GM12864 (cell line): ENCODE results near the gene EFS.
"Not testable (repeated sequence)": the region's sequence is repeated elsewhere in the genome, so short reads cannot be mapped to it uniquely, and the experiment has no call there.

Source experiments
- DNase-seq: peaks from one replicate; pipeline ENCODE4 v3.0.0-alpha.2; 2011; ENCODE audit warnings: low read depth
- H3K4me3 ChIP-seq: 2 replicates; pipeline ENCODE4 v1.5.1; 2011; ENCODE audit warnings: mild to moderate bottlenecking, low read depth, low read length, control low read depth
- TF ChIP-seq, protein P1 (sequence below): IDR thresholded peaks from 2 replicates; pipeline ENCODE4 v1.5.1; 2011; ENCODE audit warnings: low read depth, mild to moderate bottlenecking, moderate library complexity, low read length, control low read depth, inconsistent platforms; ENCODE audit errors: missing control alignments

The EFS gene

DNA sequence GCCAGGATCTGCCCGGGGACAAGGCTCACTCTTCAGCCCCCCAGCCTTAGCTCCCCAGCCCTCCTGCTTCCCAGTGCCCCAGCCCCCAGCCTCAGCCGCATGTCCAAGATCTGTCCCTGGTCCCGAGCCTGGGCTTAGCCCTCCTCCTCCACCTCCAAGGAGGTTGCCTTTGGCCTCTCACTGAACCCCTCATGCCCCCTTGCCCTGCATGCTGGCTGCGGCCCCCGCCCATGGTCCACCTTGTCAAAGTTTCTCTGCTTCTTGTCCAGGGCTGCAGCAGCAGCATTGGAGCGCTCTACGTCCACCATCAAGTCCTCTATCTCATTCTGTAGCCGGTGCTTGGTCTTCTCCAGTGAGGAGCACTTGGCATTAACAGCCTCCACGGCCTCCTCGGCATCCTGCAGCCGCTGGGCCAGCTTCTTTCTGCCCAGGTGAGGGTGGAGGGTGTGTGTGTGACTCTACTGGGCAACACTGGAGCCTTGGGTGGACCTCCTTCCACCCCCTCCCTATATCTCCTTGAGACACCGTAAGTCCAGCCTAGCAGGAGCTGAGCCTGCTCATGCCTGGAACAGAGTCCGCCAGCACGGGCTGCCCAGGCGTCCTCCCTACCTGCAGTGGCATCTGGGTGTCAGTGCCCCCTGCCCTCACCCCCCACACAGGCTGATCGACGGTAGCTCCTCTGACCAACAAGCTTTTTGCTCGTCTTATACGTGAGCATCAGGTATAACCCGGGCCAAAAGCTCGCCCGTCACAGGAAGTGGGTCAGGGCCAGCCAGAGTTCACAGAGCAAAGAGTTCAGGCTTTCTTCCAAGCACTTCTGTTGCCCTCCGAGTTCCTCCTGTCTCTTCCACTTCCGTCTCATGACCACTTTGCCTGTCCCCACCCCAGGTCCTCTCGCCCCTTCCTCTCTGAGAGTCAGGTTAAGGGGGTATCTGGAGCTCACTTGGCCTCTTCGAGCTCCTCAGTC is 23.2 kb upstream of the EFS start:
- TF ChIP-seq, protein P1, sequence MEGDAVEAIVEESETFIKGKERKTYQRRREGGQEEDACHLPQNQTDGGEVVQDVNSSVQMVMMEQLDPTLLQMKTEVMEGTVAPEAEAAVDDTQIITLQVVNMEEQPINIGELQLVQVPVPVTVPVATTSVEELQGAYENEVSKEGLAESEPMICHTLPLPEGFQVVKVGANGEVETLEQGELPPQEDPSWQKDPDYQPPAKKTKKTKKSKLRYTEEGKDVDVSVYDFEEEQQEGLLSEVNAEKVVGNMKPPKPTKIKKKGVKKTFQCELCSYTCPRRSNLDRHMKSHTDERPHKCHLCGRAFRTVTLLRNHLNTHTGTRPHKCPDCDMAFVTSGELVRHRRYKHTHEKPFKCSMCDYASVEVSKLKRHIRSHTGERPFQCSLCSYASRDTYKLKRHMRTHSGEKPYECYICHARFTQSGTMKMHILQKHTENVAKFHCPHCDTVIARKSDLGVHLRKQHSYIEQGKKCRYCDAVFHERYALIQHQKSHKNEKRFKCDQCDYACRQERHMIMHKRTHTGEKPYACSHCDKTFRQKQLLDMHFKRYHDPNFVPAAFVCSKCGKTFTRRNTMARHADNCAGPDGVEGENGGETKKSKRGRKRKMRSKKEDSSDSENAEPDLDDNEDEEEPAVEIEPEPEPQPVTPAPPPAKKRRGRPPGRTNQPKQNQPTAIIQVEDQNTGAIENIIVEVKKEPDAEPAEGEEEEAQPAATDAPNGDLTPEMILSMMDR = no peak
- H3K4me3 ChIP-seq = no peak overlapping the region

DNA sequence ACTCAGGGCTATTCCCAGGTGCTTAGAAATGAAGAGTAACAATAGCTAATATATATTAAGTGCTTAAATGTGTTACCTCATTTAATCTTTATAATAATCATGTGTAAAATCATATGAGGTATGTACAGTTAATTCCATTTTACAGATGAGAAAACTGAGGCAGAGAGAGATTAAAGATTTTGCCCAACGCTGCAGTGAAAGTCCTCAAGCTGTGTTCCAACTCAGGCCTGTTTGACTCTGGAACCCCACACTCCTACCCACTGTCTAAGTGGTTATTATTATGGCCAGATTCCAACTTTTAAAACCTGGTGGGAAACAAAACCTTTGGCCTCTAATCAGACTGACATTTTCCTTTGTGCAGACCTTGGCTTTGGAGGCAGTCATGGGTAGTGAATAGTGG is 22.0 kb upstream of the EFS start:
- DNase-seq = no peak
- TF ChIP-seq, protein P1 = no peak
- H3K4me3 ChIP-seq = no peak overlapping the region

More for the DNA sequence above, 23.2 kb upstream of the EFS start:
- no peak for DNase-seq

DNA sequence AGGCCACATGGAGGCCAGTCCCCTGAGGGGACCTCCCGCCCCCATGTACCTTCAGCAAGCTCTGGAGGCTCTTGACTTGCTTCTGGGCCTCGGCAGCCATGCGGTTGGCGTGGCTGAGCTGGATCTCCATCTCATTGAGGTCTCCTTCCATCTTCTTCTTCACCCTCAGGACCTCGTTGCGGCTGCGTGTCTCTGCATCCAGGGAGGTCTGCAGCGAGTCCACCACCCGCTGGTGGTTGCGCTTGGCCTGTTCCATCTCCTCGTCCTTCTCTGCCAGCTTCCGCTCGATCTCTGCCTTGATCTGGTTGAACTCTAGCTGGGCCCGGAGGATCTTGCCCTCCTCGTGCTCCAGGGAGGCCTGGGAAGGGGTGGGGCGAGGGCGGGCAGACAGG is 21.3 kb upstream of the EFS start:
- DNase-seq, H3K4me3 ChIP-seq: not testable (repeated sequence)

DNA sequence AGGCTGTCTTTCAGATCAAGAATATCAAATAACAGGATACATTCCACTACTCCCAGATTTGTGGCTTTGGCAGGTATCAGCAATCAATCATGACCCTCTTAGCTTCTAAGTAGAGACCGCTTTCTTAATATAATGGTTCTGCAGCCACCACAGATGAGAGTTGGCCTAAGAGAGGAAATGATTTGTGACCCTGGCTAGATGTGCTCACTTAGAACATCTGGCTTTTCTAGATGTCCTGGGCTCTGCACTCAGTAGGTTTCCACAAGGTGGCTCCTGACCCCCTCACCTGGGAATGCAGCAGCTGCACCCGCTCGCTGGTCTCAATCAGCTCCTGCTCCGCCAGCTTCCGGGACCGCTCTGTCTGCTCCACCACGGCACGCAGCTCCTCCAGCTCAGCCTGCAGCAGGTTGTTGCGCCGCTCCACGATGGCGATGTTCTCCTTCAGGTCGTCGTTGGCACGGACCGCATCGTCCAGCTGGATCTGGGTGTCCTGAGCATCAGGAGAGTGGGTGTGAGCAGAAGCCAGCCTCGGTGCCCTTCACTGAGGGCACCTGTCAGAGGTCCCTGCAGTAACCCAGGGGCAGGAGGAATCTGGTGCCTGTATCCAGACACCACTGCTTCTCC is 20.8 kb upstream of the EFS start:
- no peak overlapping the region for H3K4me3 ChIP-seq
- TF ChIP-seq, protein P1 = no peak
- no peak for DNase-seq

DNA sequence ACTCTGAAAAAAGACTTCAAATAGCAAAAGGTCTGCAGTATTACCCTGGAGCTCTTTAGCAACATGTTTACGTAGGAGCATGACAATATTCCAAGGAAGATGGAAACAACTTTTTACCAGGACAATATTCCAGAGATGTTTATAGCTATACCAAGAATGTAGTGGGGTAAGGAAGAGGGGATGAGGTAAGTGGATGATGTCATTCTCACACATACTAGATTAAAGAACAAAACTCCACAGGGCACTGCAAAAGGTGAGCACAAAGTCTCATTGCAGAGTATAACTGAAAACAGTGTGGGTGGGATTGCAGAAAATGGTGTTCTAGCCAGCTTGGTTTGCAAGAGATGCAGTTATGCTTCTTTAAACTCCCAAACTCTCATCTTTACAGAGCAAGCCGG is 20.3 kb upstream of the EFS start:
- no peak for DNase-seq
- no peak overlapping the region for H3K4me3 ChIP-seq
- TF ChIP-seq, protein P1 = no peak

DNA sequence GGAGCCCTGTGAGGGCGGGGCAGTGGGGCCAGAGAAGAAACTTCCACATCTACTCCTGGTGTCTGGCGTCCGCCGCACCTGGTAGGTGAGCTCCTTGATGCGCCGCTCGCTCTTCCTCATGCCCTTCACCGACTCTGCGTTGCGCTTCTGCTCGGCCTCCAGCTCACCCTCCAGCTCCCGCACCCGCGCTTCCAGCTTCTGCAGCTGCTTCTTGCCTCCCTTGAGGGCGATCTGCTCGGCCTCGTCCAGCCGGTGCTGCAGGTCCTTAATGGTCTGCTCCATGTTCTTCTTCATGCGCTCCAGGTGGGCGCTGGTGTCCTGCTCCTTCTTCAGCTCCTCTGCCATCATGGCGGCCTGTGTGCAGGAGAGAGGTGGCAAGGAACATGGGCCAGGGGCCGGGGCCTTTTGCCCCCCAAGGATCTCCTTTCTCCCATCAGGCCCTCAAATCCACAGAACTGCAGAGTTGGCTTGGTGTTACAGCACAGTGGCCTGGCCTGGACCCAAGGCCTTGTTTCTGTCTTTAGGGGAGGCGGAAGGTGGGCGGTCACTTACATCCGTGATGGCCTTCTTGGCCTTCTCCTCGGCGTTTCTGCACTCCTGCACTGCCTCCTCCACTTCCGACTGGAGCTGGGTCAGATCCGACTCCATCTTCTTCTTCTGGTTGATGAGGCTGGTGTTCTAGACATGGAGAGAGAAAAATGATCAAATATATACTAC is 19.6 kb upstream of the EFS start:
- TF ChIP-seq, protein P1 = no peak
- no peak overlapping the region for H3K4me3 ChIP-seq
- DNase-seq = no peak
